NCI-H2107 treated with DMSO at 0.1 percent for 48 hours (cell line): ENCODE data around the gene SWI5.
"Not testable (repeated sequence)": the region's sequence is repeated elsewhere in the genome, so short reads cannot be mapped to it uniquely, and the experiment has no call there.

Experiments used
- DNase-seq: peaks from one replicate; lab custom pipeline; 2025; ENCODE audit not compliant: unreplicated experiment; lab: John Stamatoyannopoulos, UW

Gene SWI5

DNA sequence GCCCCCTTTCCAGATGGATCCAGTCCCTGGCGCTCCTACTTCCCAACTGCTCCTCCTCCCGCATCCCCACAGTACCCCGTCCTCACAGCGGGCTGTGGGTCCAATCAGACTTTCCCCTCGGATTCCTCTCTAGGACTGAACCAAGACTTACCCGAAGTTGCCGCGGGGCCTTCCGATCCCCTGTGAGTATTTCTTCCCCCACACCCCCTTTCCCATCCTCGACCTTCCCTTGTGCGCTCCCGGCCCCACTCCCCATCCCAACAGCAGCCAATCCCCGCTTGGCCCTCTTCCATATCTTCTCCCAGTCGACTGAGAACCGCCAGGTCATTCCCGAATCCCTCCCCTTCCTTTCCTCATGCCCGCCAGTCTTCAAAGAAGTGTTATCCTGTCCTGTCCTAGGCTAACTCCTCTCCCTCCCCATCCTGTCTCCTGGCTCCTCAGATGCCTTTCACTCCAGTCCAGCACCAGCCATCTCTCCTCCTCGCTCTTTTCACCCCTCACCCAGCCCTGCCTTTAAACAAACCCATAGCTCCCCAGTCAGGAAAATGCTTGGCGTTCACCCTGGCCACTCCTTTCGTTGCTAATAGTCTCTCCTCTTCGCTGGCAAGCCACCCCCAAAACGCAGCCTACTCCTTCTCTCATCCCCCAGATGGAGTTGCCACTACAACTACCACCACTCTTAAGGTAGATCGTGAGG is 646 bp downstream of the SWI5 start:
- DNase-seq, result peak; percentile 7

DNA sequence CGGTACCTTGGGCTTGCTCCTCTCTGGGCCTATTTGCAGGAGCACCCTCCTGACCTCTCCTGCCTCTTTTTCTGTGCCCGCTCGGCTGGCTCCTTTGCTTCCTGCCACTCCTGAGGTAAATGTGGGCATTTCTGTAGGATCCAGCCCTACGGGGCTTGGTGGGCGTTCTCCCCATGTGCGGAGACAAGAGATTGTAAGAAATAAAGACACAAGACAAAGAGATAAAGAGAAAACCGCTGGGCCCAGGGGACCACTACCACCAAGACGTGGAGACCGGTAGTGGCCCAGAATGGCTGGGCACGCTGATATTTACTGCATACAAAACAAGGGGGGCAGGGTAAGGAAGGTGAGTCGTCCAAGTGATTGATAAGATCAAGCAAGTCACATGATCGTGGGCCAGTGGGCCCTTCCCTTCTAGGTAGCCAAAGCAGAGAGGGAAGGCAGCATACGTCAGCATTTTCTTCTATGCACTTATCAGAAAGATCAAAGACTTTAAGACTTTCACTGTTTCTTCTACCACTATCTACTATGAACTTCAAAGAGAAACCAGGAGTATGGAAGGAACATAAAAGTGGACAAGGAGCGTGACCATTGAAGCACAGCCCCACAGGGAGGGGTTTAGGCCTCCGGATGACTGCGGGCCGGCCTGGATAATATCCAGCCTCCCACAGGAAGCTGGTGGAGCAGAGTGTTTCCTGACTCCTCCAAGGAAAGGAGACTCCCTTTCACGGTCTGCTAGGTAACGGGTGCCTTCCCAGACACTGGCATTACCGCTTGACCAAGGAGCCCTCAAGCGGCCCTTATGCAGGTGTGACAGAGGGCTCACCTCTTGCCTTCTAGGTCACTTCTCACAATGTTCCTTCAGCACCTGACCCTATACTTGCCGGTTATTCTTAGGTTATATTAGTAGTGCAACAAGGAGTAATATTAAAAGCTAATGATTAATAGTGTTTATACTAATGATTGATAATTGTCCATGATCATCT is 3.3 kb downstream of the SWI5 start:
- not testable (repeated sequence) for DNase-seq

DNA sequence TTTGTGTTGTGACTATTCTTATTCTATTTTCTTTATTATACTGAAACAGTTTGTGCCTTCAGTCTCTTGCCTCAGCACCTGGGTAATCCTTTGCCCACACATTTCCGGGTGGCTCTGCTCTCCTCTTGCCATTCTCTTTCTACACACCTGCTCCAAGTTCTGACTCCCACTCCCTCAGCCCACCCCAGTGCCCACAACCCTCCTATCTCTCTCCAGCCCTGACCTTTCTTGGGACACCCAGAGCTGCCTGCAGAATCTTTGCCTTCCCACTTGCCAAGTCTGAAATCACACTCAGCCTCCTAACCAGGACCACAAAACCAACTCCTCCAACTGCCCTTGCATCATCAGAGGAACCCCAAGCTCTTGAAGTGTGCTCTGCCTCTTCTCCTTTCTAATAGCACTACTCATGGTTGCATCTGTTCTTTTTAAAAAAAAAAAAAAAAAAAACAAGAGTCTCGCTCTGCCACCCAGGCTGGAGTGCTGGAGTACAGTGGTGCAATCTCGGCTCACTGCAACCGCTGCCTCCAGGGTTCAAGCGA is 4.1 kb downstream of the SWI5 start:
- no peak for DNase-seq

DNA sequence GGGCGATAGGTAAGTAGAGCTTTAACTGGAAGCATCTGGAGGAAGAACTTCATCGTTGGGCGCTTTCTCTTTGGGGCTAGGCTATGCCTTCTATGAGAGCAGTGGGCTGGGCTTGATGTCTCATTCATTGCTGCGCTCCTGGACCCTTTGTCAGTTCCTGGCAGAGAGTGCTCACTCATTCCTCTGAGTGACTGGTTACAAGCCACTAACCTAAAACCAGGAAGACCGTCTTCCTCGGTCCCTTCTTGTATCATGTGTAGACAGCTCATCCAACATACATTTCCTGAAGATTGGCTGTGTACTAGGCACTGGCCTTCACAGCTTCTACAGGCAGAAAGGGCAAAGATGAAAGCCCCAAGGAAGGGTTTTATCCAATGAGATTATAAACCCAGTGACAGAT is 6.4 kb downstream of the SWI5 start:
- DNase-seq, result no peak

DNA sequence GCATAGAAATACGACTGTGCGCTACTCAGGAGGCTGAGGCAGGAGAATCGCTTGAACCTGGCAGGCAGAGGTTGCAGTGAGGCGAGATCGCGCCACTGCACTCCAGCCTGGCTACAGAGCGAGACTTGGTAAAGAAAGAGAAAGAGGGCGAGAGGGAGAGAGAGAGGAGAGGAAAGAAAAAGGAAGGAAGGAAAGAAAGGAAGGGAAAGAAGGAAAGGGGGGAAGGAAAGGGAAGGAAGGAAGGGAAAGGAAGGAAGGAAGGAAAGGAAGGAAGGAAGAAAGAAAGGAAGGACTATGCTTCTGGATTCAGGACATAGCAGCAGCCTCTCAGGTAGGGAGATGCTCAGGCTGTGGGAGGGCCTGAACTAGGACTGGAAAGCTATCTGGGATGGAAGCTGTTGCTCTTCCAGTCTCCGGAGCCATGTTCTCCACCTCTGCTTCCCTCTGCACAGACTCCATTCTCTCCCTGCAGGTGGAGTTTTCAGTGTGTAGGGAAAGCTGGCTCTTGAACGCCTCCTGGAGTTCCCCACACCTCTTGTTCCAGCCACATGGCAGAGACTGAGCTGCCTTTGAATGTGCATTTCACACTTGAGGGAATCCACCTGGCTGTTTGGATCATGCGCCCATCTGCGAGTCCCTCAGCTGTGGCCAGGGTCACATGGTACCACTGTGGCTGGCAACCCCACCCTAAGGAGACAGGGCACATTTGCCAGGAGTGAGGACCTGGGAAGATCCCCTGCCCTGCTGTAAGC is 9.1 kb downstream of the SWI5 start:
- DNase-seq, result peak; percentile 23

DNA sequence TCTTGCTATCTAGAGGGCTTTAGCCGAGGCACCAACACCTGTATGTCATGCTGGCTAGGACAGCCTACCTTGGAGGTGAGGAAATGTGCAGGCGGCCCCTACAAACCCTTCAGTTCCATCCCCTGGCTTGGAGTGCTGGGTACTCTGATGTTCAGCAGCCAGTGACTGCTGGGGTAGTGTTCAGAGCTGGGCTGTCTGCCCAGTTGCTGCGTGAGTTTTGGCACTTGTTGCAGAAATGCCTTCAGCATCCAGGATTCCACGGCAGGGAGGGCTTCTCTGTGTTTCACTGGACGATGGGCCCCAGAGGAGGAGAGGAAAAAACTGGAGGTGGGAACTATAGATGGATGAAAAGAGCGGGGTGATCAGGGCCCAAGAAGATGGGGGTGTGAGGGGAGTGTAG is 10.4 kb downstream of the SWI5 start:
- no peak for DNase-seq

DNA sequence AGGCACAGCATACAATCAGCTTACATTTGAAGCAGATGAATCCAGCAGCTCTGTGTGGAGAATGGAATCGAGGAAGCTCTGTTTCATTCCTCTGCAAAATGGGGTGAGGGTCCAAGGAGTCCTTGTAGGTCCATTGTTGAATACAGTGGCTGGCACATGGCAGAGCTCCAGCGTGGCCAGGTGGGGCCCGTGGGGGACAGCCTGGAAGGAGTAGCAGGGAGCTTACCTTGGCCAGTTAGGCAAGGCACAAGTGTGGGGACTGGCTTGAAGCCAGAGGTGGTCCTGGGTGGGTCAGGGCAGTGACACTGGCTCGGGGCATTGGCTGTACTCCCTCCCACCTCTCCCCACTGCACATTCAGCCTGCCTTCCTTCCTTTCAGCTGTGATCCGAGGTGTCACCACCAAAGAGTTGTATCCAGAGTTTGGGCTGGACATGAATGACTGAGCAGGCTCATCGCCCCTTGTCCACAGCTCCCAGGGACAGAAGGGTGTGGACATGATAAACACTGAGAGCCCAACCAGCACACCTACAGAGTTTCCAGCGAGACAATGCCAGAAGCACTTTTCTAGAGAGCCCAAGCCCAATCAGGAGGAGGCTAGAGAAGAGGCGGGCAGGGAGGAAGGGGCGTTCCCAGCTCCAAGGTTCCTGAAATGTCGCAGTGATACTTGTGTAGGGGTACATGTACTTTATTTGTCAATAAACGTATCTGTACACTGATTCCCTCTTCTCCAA is 12.4 kb downstream of the SWI5 start:
- DNase-seq, result no peak

DNA sequence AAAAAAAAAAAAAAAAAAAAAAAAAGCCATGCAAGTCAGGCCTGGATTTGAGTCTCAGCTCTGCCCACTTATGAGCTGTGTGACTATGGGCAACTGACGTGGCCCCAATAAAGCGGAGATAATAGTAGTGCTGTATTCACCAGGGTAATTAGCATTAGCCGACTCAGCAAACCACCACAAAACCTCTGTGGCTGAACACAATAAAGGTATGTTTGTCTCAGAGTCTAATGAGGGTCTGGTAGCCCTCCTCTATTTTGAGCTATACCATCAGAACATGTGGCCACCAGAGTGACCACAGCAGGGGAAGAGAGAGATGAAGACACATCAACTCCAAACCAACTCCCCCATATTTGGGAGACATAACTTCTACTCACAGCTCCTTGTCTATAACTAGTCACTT is 15.9 kb downstream of the SWI5 start:
- no peak for DNase-seq

DNA sequence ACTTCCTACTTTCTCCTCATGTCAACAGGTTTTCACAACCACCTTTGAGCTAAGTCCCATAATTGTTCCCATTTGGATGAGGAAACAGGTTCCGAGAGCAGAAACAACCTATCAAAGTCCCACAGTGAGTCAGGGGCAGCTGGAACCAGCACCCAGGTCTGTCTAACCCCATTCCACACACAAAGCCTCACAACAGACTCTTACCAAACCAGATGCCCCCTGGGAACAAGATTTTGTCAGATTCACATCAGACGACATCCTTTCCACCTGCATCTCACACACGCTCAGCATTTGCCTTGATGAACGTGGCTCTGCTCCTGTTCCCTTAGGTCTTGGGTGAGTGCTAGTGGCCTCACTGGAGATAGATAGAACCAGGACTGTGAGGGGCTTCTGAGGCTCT is 17.0 kb downstream of the SWI5 start:
- DNase-seq, result no peak

DNA sequence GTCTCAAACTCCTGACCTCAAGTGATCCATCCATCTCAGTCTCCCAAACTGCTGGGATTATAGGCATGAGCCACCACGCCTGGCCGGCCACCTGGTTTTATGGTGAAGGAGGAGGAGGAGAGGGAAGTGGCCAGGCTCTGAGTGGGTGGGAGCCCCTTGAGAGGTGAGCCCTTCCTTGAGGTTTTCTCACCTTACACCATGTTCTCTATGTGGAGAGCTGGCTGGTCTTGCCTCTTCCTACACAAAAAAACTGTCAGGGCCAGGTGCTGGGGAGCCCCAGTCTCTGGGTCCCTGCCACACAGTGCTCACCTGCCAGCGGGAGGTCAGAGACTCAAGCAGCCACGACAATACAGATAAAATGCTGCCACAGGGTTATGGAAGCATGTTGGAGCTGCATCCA is 18.1 kb downstream of the SWI5 start:
- no peak for DNase-seq

DNA sequence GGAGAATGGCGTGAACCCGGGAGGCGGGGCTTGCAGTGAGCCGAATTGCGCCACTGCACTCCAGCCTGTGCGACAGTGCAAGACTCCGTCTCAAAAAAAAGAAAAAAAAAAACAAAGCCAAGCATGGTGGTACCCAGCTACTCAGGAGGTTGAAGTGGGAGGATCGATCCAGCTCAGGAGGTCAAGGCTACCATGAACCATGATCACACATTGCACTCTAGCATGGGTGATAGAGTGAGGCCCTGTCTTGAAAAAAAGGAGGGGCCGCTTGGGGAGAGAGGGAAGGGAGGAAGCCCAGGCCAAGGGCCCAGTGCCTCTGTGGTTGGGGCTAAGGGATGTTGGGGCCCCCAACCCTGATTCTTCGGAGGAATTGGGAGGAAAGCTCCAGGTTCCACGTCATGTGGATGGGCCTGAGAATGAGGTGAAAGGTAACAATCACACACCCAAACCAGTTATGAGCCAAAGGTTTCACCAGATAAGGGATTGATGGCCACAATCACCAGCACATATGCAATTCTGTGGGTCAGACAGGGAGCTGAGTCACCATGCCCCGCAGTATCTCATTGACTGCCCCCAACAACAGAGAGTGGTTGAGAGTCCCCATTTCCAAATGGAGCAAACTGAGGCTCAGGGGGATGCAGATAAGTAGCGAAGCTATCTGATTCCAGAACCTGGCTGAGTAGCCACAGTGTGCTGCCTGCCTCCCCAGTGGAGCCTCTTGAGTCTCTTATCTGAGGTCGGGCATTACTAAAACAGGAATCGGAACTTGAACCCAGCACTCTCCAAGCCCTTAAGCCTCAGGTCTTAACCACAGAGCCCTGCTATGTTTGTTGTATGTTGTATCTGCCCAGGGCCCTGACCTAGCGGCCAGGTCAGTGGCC is 20.5 kb downstream of the SWI5 start:
- DNase-seq, result no peak

DNA sequence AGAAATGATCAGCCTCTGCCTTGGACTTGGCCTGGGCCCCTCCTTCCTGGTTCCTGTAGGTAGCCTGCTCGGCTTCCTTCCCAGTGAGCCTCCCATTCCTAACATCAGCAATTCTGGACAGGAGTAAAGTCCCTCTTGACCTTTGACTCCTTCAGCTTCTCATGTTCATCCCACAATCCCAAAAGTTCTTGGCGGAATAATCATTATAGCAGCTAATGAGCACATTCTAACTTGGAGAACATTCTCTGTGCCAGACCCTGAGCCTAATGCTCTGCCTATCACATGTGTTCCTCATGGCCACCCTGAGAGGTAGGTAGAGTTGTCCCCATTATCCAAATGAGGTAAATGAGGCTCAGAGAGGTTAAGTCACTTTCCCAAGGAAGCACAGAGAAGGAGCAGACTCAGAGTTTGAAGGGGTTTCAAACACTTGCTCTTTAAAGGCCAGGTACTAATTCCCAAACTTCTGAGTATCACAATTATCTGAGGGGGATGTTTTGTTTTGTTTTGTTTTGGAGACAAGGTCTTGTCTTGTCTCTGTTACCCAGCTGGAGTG is 21.2 kb downstream of the SWI5 start:
- DNase-seq, result no peak

DNA sequence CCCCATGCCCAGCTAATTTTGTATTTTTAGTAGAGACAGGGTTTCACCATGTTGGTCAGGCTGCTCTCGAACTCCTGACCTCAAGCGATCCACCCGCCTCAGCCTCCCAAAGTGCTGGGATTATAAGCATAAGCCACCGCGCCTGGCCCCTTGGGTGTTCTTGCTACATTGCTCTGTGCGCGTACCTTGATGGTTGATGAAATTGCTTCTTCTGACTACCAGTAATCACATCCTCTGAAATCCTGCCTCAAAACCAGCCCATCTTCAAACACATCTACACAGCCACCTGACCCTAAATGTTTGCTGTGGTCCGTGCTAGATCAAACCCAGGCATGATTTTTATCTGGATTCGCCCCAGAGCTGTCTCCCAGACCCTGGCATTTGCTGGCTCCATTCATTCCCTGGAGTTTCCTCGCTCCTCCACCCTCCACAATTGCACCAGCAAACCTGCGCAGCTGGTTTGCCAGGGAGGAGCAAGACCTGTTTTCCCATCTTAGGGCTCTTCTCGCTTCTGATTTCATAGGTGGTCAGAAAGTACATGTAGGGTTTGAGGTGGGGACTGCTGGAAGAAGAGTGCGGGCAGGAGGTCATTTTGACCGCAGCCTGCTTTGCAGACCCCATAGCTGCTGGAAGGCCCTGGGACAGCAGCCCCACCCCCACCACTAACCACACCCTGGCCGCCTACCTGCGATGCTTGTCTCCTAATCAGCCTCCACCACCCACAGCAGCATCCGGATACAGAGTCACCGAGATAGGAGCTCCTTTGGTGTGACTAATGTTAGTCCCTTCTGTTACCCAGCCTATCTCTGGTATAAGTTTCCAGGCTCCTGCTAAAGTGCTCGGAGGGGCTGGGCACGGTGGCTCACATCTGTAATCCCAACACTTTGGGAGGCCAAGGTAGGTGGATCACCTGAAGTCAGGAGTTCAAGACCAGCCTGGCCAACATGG is 22.7 kb downstream of the SWI5 start:
- no peak for DNase-seq

DNA sequence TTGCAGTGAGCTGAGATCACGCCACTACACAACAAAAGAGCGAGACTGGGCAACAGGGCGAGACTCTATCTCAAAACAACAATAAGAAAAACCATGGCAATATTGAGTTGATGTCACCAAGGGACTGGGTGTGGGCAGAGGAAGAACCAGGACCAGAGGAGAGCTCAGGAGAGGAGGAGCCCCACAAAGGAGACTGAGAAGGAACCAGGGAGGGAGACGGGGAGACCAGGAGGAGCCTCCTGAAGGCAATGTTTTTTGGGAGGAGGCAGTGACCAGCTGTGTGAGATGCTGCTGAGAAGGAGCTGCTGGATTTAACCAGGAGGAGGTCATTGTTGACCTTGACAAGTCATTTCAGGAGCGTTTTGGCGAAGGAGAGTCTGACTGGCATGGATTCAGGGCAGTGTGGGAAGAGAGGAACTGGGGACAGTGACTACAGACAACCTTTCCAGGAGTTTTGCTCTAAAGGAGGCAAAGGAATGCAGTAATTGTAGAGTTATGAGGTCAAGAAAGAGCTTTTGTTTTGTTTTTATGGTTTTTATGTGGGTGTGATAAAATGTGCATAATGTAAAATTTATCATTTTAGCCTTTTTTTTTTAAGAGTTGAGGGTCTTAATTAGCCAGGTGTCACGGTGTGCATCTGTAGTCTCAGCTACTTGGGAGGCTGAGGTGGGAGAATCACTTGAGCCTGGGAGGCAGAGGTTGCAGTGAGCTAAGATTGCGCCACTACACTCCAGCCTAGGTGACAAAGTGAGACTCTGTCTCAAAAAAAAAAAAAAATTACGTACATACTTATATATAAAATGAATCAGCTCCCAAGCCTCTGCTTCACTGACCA is 28.3 kb downstream of the SWI5 start:
- DNase-seq, result no peak

DNA sequence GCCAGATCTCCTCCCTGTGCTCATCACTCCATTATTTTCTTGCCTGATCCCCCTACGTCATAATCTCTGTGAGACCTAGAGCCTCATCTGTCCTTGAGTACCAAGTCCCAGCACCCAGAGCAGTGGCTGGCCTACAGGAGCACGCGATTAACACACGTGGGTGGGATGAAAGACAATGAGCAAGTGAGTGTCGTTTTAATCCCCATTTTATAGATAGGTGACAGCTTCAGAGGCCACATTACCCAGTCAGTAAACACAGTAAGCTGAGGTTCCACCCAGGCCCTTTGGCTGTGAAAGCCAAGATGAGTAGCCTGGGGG is 28.9 kb downstream of the SWI5 start:
- no peak for DNase-seq

DNA sequence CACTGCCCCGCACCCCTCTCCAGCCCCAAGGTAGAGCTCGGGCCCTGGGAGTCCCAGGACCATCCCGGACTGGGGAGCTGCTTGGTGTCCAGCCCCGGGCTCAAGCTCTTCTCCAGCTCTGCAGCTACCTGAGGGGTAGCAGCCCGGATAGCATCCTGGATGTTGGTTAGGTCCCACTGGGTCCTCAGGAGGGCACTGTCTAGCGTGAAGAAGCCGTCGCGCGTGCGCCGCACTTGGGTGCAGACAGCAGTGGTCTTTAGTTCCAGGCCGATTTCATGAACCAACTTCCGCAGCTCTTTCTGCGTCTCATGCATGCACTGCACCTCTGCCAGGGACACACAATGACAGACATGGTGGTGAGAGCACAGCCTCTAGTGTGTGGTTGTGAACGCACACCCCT is 33.5 kb downstream of the SWI5 start:
- DNase-seq, result no peak

DNA sequence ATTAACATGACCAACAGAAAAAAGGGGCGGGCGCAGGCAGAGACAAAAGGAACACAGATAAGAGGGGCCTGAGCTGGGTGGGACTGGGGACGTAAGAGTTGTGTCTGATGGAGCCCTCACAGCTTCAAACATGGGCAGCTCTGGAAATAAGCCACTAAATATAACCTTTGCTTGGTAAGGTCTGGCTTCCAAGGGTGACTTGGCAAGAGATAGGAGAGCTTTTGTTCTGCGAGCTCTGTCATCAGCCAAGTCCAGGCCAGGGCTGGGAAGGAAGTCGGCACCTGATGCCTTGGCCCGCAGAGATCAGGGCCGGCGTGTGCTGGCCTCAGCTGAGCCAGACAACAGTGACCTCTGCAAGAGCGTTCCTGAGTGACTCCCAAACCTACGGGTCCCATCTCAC is 34.4 kb downstream of the SWI5 start:
- no peak for DNase-seq

DNA sequence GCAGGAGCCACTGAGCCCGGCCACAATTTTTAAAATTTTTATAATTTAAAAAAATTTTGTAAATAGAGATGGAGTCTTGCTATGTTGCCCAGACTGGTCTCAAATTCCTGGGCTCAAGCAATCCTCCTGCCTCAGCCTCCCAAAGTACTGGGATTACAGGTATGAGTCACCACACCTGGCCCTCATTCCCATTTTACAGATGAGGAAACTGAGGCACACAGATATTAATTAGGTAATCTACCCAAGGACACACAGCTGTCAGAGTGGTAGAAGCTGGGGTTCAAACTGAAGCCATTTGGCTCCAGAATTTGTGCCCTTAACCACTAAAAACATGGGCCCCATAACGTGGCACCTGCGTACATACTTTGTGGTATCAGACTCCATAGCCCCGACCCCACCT is 38.6 kb downstream of the SWI5 start:
- DNase-seq, result no peak
